WTC11 (cell line): Measurements from ENCODE around the gene PCDHA8. TPM values are rescaled to one million over a fixed set of nuclear protein-coding genes. Genes with fewer than 3 reads are reported as not detected.

Source experiments
- ATAC-seq: fragments of 200-7000 bp; cut with Tn5 transposase; 2 replicates; pipeline ENCODE4 v1.10.0; 2021; ENCODE audit warnings: mild to moderate bottlenecking, moderate library complexity
- CTCF ChIA-PET: fragments of 300-600 bp; sonication (Branson Sonifier 250); formaldehyde crosslinking; loops from one replicate; lab custom pipeline; 2021; ENCODE audit warnings: antibody characterized with exemption; lab: Charles Lee
- POLR2A ChIA-PET: fragments of 350-600 bp; sonication (Branson Sonifier 250); formaldehyde crosslinking; loops from one replicate; lab custom pipeline; 2021; ENCODE audit warnings: antibody characterized with exemption; lab: Charles Lee
- DNase-seq: peaks from one replicate; pipeline ENCODE4 v3.0.0; 2021; ENCODE audit warnings: low spot score
- H3K27ac Mint-ChIP-seq: 2 replicates; pipeline ENCODE4 v1.8.0; 2021; ENCODE audit warnings: mixed read lengths
- H3K27me3 Mint-ChIP-seq: 2 replicates; pipeline ENCODE4 v1.8.0; 2021; ENCODE audit warnings: low read depth, mild to moderate bottlenecking, moderate library complexity, mixed read lengths
- H3K36me3 Mint-ChIP-seq: 2 replicates; pipeline ENCODE4 v1.8.0; 2021; ENCODE audit warnings: mixed read lengths
- H3K4me1 Mint-ChIP-seq: 2 replicates; pipeline ENCODE4 v1.8.0; 2022; ENCODE audit warnings: mixed read lengths
- H3K4me3 Mint-ChIP-seq: 2 replicates; pipeline ENCODE4 v1.8.0; 2021; ENCODE audit warnings: mild to moderate bottlenecking, moderate library complexity, mixed read lengths
- H3K9me3 Mint-ChIP-seq: 2 replicates; pipeline ENCODE4 v1.8.0; 2021; ENCODE audit warnings: mixed read lengths
- FOXJ3 ChIP-seq: sonication (generic); formaldehyde crosslinking; IDR thresholded peaks from 2 replicates; pipeline ENCODE4 v1.9.0; 2021; ENCODE audit warnings: missing genetic modification reagents, mild to moderate bottlenecking, borderline replicate concordance
- FOXP1 ChIP-seq: sonication (generic); formaldehyde crosslinking; IDR thresholded peaks from 2 replicates; pipeline ENCODE4 v1.8.0; 2022; ENCODE audit warnings: missing genetic modification reagents, mild to moderate bottlenecking, moderate library complexity, borderline replicate concordance
- NFATC4 ChIP-seq: fragments of 250-450 bp; sonication (Bioruptor Pico); IDR thresholded peaks from 2 replicates; pipeline ENCODE4 v1.9.0; 2021; ENCODE audit warnings: mild to moderate bottlenecking
- NR2C2 ChIP-seq: sonication (generic); formaldehyde crosslinking; IDR thresholded peaks from 2 replicates; pipeline ENCODE4 v1.8.0; 2022; ENCODE audit warnings: mild to moderate bottlenecking, missing genetic modification reagents
- OVOL2 ChIP-seq: fragments of 250-450 bp; sonication (Bioruptor Pico); IDR thresholded peaks from 2 replicates; pipeline ENCODE4 v1.9.0; 2021; ENCODE audit warnings: mild to moderate bottlenecking, borderline replicate concordance
- SMAD4 ChIP-seq: sonication (generic); formaldehyde crosslinking; IDR thresholded peaks from 2 replicates; pipeline ENCODE4 v1.8.0; 2022; ENCODE audit warnings: mild to moderate bottlenecking, missing genetic modification reagents
- SP1 ChIP-seq: sonication (generic); formaldehyde crosslinking; conservative IDR thresholded peaks from 2 replicates; pipeline ENCODE4 v1.8.1; 2022; ENCODE audit warnings: missing genetic modification reagents
- TEAD1 ChIP-seq: sonication (generic); formaldehyde crosslinking; IDR thresholded peaks from 2 replicates; pipeline ENCODE4 v1.8.0; 2022; ENCODE audit warnings: mild to moderate bottlenecking, missing genetic modification reagents
- ZNF219 ChIP-seq: sonication (generic); formaldehyde crosslinking; IDR thresholded peaks from 2 replicates; pipeline ENCODE4 v1.8.0; 2023; ENCODE audit warnings: missing genetic modification reagents, mild to moderate bottlenecking, borderline replicate concordance
- ZNF396 ChIP-seq: fragments of 250-450 bp; sonication (Bioruptor Pico); IDR thresholded peaks from 2 replicates; pipeline ENCODE4 v1.8.0; 2021; ENCODE audit warnings: mild to moderate bottlenecking, moderate library complexity, borderline replicate concordance
- ZNF671 ChIP-seq: fragments of 250-450 bp; sonication (Bioruptor Pico); IDR thresholded peaks from 2 replicates; pipeline ENCODE4 v1.8.0; 2021; ENCODE audit warnings: mild to moderate bottlenecking
- total RNA-seq: library from RNA; stranded (reverse); gene quantifications from 3 replicates; pipeline ENCODE4 v1.2.3, GENCODE V29; 2021
- TF ChIP-seq, protein P1 (sequence below): sonication (generic); formaldehyde crosslinking; IDR thresholded peaks from 2 replicates; pipeline ENCODE4 v1.8.1; 2023; ENCODE audit warnings: mild to moderate bottlenecking, missing genetic modification reagents, borderline replicate concordance
- TF ChIP-seq, protein P2 (sequence below): sonication (generic); formaldehyde crosslinking; IDR thresholded peaks from 2 replicates; pipeline ENCODE4 v1.8.0; 2023; ENCODE audit warnings: missing genetic modification reagents, mild to moderate bottlenecking, borderline replicate concordance
- TF ChIP-seq, protein P3 (sequence below): sonication (generic); formaldehyde crosslinking; IDR thresholded peaks from 2 replicates; pipeline ENCODE4 v1.8.1; 2022; ENCODE audit warnings: low read depth, missing genetic modification reagents, borderline replicate concordance
- TF ChIP-seq, protein P4 (sequence below): sonication (generic); formaldehyde crosslinking; IDR thresholded peaks from 2 replicates; pipeline ENCODE4 v1.8.0; 2023; ENCODE audit warnings: missing genetic modification reagents
- TF ChIP-seq, protein P5 (sequence below): sonication (generic); formaldehyde crosslinking; IDR thresholded peaks from 2 replicates; pipeline ENCODE4 v1.8.1; 2023; ENCODE audit warnings: mild to moderate bottlenecking, moderate library complexity, missing genetic modification reagents
- TF ChIP-seq, protein P6 (sequence below): sonication (generic); formaldehyde crosslinking; IDR thresholded peaks from 2 replicates; pipeline ENCODE4 v1.8.1; 2023; ENCODE audit warnings: mild to moderate bottlenecking, missing genetic modification reagents
- TF ChIP-seq, protein P7 (sequence below): fragments of 200-600 bp; IDR thresholded peaks from 2 replicates; pipeline ENCODE4 v1.8.0; 2022; ENCODE audit warnings: antibody characterized with exemption

The PCDHA8 gene
- total RNA-seq, 1 experiment from 2014 or later = 1.3 TPM

DNA sequence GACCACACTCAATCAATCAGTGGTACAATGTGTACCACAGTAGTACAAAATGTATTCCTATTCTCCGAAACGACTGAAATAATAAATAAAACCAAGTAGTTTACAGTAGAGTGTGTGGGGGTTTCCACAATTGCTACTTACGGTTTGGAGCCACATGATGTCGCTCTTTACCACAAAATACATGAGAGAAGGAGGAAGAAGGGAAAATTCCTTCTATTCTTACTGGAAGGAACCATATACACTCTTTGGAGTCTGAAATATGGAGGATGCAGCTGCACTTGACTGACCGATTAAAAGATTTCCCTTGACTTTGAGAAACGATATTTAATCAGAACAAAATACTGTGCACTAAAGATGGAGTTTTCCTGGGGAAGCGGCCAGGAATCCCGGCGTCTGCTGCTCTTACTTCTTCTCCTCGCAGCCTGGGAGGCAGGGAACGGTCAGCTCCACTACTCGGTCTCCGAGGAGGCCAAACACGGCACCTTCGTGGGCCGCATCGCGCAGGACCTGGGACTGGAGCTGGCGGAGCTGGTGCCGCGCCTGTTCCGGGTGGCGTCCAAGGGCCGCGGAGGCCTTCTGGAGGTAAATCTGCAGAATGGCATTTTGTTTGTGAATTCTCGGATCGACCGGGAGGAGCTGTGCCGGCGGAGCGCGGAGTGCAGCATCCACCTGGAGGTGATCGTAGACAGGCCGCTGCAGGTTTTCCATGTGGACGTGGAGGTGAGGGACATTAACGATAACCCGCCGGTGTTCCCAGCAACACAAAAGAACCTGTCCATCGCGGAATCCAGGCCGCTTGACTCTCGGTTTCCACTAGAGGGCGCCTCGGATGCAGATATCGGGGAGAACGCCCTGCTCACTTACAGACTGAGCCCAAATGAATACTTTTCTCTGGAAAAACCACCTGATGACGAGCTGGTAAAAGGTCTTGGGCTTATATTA, 33.9 kb upstream of the PCDHA8 start, which contains the start of gene PCDHA4:
Gene PCDHA4, plus strand, starts transcription at position 235 of the 942 bp plus-strand sequence.
- H3K27me3 Mint-ChIP-seq = no peaks in the 10 kb centered on the region
- POLR2A ChIA-PET = interaction anchor here (0.6 kb wide), 1 partner anchor 21 kb away, joined by 4 read pairs; no protein-coding TSS in a partner anchor
- peaks cover 7% of the 10 kb centered on the region for H3K4me1 Mint-ChIP-seq
- H3K4me3 Mint-ChIP-seq = peak within 1 kb of the TSS; percentile 92
- peak; percentile 90 for DNase-seq
- CTCF ChIA-PET = interaction anchor here (0.6 to 5.4 kb wide), 31 partner anchors 11 to 448 kb away, joined by 3 to 61 read pairs (median 4); partner anchors contain the start of genes IK, PCDHA1, PCDHA10 and PCDHA11
- H3K27ac Mint-ChIP-seq = peak within 1 kb of the TSS; percentile 36; the same call in 1 of the 2 replicates
- ATAC-seq = peak; percentile 89
- H3K36me3 Mint-ChIP-seq = peaks cover 10% of the 10 kb centered on the region; the same call in 1 of the 2 replicates
- peaks cover 2% of the 10 kb centered on the region for H3K9me3 Mint-ChIP-seq
- no peak for TF ChIP-seq ZNF671 (CRISPR knock-in tag)
- TF ChIP-seq FOXJ3 (CRISPR knock-in tag) = no peak
- TF ChIP-seq, protein P1, sequence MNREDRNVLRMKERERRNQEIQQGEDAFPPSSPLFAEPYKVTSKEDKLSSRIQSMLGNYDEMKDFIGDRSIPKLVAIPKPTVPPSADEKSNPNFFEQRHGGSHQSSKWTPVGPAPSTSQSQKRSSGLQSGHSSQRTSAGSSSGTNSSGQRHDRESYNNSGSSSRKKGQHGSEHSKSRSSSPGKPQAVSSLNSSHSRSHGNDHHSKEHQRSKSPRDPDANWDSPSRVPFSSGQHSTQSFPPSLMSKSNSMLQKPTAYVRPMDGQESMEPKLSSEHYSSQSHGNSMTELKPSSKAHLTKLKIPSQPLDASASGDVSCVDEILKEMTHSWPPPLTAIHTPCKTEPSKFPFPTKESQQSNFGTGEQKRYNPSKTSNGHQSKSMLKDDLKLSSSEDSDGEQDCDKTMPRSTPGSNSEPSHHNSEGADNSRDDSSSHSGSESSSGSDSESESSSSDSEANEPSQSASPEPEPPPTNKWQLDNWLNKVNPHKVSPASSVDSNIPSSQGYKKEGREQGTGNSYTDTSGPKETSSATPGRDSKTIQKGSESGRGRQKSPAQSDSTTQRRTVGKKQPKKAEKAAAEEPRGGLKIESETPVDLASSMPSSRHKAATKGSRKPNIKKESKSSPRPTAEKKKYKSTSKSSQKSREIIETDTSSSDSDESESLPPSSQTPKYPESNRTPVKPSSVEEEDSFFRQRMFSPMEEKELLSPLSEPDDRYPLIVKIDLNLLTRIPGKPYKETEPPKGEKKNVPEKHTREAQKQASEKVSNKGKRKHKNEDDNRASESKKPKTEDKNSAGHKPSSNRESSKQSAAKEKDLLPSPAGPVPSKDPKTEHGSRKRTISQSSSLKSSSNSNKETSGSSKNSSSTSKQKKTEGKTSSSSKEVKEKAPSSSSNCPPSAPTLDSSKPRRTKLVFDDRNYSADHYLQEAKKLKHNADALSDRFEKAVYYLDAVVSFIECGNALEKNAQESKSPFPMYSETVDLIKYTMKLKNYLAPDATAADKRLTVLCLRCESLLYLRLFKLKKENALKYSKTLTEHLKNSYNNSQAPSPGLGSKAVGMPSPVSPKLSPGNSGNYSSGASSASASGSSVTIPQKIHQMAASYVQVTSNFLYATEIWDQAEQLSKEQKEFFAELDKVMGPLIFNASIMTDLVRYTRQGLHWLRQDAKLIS (CRISPR knock-in tag) = no peak
- no peak for TF ChIP-seq SMAD4 (CRISPR knock-in tag)
- TF ChIP-seq ZNF219 (CRISPR knock-in tag) = no peak
- TF ChIP-seq, protein P2, sequence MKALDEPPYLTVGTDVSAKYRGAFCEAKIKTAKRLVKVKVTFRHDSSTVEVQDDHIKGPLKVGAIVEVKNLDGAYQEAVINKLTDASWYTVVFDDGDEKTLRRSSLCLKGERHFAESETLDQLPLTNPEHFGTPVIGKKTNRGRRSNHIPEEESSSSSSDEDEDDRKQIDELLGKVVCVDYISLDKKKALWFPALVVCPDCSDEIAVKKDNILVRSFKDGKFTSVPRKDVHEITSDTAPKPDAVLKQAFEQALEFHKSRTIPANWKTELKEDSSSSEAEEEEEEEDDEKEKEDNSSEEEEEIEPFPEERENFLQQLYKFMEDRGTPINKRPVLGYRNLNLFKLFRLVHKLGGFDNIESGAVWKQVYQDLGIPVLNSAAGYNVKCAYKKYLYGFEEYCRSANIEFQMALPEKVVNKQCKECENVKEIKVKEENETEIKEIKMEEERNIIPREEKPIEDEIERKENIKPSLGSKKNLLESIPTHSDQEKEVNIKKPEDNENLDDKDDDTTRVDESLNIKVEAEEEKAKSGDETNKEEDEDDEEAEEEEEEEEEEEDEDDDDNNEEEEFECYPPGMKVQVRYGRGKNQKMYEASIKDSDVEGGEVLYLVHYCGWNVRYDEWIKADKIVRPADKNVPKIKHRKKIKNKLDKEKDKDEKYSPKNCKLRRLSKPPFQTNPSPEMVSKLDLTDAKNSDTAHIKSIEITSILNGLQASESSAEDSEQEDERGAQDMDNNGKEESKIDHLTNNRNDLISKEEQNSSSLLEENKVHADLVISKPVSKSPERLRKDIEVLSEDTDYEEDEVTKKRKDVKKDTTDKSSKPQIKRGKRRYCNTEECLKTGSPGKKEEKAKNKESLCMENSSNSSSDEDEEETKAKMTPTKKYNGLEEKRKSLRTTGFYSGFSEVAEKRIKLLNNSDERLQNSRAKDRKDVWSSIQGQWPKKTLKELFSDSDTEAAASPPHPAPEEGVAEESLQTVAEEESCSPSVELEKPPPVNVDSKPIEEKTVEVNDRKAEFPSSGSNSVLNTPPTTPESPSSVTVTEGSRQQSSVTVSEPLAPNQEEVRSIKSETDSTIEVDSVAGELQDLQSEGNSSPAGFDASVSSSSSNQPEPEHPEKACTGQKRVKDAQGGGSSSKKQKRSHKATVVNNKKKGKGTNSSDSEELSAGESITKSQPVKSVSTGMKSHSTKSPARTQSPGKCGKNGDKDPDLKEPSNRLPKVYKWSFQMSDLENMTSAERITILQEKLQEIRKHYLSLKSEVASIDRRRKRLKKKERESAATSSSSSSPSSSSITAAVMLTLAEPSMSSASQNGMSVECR = no peak
- TF ChIP-seq NFATC4 (CRISPR knock-in tag) = no peak
- TF ChIP-seq, protein P3, sequence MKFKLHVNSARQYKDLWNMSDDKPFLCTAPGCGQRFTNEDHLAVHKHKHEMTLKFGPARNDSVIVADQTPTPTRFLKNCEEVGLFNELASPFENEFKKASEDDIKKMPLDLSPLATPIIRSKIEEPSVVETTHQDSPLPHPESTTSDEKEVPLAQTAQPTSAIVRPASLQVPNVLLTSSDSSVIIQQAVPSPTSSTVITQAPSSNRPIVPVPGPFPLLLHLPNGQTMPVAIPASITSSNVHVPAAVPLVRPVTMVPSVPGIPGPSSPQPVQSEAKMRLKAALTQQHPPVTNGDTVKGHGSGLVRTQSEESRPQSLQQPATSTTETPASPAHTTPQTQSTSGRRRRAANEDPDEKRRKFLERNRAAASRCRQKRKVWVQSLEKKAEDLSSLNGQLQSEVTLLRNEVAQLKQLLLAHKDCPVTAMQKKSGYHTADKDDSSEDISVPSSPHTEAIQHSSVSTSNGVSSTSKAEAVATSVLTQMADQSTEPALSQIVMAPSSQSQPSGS (CRISPR knock-in tag) = no peak
- 0 out of 2 replicates have a peak, but pooled peaks have one; percentile 41 for TF ChIP-seq TEAD1 (CRISPR knock-in tag)
- no peak for TF ChIP-seq FOXP1 (CRISPR knock-in tag)
- TF ChIP-seq, protein P4, sequence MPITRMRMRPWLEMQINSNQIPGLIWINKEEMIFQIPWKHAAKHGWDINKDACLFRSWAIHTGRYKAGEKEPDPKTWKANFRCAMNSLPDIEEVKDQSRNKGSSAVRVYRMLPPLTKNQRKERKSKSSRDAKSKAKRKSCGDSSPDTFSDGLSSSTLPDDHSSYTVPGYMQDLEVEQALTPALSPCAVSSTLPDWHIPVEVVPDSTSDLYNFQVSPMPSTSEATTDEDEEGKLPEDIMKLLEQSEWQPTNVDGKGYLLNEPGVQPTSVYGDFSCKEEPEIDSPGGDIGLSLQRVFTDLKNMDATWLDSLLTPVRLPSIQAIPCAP (CRISPR knock-in tag) = no peak
- TF ChIP-seq NR2C2 (CRISPR knock-in tag) = no peak
- TF ChIP-seq ZNF396 (CRISPR knock-in tag) = no peak
- no peak for TF ChIP-seq SP1
- TF ChIP-seq, protein P5, sequence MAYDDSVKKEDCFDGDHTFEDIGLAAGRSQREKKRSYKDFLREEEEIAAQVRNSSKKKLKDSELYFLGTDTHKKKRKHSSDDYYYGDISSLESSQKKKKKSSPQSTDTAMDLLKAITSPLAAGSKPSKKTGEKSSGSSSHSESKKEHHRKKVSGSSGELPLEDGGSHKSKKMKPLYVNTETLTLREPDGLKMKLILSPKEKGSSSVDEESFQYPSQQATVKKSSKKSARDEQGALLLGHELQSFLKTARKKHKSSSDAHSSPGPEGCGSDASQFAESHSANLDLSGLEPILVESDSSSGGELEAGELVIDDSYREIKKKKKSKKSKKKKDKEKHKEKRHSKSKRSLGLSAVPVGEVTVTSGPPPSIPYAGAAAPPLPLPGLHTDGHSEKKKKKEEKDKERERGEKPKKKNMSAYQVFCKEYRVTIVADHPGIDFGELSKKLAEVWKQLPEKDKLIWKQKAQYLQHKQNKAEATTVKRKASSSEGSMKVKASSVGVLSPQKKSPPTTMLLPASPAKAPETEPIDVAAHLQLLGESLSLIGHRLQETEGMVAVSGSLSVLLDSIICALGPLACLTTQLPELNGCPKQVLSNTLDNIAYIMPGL (CRISPR knock-in tag) = peak; percentile 86
- TF ChIP-seq, protein P6, sequence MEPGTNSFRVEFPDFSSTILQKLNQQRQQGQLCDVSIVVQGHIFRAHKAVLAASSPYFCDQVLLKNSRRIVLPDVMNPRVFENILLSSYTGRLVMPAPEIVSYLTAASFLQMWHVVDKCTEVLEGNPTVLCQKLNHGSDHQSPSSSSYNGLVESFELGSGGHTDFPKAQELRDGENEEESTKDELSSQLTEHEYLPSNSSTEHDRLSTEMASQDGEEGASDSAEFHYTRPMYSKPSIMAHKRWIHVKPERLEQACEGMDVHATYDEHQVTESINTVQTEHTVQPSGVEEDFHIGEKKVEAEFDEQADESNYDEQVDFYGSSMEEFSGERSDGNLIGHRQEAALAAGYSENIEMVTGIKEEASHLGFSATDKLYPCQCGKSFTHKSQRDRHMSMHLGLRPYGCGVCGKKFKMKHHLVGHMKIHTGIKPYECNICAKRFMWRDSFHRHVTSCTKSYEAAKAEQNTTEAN (CRISPR knock-in tag) = no peak
- TF ChIP-seq OVOL2 (CRISPR knock-in tag) = no peak
- TF ChIP-seq, protein P7, sequence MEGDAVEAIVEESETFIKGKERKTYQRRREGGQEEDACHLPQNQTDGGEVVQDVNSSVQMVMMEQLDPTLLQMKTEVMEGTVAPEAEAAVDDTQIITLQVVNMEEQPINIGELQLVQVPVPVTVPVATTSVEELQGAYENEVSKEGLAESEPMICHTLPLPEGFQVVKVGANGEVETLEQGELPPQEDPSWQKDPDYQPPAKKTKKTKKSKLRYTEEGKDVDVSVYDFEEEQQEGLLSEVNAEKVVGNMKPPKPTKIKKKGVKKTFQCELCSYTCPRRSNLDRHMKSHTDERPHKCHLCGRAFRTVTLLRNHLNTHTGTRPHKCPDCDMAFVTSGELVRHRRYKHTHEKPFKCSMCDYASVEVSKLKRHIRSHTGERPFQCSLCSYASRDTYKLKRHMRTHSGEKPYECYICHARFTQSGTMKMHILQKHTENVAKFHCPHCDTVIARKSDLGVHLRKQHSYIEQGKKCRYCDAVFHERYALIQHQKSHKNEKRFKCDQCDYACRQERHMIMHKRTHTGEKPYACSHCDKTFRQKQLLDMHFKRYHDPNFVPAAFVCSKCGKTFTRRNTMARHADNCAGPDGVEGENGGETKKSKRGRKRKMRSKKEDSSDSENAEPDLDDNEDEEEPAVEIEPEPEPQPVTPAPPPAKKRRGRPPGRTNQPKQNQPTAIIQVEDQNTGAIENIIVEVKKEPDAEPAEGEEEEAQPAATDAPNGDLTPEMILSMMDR = peak; percentile 80
